ENCODE data around the gene IL12A.

IL12A gene

DNA sequence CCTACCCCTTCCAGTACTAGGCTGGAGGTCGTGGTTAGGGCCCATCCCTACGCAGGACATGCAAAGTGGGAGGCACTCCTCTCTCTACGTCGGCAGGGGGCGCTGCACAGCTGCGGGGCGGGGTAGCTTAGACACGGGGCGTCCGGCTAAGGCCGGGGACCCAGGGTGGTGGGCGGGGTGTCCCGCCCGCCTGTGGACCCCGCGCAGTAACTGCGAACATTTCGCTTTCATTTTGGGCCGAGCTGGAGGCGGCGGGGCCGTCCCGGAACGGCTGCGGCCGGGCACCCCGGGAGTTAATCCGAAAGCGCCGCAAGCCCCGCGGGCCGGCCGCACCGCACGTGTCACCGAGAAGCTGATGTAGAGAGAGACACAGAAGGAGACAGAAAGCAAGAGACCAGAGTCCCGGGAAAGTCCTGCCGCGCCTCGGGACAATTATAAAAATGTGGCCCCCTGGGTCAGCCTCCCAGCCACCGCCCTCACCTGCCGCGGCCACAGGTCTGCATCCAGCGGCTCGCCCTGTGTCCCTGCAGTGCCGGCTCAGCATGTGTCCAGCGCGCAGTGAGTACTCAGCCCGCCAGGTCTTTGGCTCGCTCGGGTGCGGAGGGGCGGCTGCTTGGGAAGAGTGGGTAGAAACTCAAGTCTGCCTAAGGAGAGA lies at the start of gene IL12A:
TSS of gene IL12A (plus strand) at position 219 of the 655 bp plus-strand sequence.
- DNase-seq = peak; percentile 65 to 75

DNA sequence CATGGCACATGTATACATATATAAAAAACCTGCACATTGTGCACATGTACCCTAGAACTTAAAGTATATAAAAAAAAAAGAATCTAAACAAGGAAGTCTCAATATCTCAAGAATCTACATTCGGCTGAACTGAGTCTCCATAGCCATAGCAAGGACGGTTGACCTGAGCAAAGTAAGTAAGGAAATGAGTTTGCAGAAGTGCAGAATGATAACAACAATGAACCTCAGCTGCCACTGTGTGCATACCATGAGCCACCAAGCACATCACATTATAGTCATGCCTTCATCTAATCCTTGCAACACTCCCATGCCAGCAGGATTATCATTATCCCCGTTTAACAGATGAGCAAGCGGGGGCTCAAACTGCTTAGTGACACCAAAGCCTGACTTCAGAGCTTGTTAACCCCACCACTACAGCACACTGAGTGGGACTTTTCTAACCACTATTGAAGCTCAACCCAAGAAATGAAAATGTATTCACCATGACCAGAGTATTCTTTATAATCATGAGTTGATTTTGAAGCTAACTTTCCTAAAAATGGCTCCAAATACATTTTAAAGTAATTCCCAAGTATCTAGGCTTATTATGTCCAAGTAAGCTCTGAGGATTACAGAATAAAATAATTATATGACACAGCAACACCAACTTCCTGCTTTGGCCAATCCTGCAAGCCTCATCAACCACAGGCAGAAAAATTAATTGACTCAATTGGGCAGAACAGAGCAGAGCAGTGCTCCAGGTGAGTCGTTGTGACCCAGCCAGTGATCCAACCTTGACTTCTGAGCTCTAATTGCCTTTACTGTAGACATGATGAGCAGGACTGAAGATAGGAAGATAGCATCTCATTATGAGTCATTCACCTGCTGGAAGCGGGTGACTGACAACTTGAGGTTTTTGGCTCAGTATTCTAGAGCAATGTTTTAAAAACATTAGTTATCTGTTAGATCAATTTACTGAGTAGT lies 47.3 kb upstream of the IL12A start:
- no peak for DNase-seq

DNA sequence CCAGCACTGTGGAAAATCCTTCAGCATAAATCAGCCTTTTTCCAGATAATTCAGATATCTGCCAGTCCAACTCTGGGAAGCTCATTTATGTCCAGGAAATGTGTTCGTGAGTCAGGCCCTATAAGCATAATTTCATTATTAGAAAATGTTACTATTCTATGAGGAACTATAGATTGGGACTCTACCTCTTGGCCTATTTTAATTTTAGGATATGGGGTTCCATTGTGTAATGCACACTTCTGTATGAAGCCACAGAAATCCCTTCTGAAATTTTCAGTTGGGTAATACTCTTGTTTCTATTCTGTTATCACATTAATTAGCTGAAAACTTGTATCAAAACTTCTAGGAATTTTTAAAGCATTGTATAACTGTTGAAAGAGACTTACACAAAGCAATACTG lies 43.9 kb upstream of the IL12A start:
- no peak for DNase-seq

DNA sequence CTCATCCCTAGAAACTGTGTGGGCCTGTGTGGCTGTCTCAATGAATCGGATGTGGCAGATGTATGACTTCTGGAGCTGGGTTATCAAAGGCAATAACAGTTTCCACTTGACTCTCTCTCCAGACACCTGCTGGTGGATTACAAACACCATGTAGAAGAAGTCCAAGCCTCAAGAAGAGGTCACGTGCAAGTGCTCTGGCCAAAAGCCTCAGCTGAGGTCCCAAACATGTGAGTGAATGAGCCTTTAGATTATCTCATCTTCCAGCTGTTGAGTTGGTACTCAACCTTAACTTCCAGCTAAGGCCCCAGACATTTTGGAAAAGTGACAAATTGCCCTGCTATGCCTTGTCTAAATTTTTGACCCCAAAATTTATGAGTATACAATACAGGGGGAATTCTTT lies 42.7 kb upstream of the IL12A start:
- no peak for DNase-seq

DNA sequence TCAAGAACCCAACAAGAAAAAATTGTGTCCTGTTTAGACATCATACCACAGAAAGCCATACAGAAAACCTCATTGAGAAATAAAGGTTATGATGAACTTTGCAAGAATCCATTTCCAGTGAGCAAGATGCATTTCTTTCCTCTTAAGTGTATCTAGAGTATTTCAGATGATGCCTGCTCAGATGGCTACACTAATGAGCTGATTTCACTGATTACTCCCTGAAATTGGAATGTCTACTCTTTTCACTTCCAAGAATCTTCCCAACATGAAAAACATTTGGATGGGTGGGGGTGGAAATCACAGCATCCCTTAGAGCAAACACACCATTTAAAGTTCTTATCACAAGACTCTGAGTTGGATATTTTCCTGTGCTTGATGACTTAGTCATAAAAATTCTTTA lies 41.4 kb upstream of the IL12A start:
- DNase-seq = no peak

DNA sequence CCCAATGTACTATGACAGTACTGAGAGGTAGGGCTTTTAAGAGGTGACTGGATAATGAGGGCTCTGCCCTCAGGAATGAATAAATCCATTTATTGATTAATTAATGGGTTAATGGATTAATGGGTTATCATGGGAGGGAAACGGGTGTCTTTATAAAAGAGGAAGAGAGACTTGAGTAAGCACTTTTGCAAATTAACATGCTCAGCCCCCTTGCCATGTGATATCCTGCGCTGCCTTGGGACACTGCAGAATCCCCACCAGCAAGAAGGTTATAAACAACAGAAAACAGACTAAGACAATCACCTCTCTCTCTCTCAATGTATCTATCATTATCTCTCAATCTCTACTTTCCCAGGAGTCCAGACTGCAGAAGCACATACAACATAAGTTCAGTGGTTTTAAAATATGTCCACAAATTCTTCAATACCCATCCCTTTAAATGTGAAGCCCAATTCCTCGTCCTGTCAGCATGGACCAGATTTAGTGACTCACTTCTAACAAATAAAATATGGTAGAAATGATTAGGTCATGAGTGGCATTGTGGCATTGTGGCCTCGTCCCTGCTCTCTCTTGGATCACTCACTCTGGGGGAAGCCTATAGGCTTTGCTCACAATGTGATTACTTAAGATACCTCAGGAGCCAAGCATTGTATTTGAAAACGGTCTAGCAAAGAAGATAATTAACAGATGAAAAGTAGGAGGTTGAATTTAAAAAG lies 40.0 kb upstream of the IL12A start:
- DNase-seq = no peak

DNA sequence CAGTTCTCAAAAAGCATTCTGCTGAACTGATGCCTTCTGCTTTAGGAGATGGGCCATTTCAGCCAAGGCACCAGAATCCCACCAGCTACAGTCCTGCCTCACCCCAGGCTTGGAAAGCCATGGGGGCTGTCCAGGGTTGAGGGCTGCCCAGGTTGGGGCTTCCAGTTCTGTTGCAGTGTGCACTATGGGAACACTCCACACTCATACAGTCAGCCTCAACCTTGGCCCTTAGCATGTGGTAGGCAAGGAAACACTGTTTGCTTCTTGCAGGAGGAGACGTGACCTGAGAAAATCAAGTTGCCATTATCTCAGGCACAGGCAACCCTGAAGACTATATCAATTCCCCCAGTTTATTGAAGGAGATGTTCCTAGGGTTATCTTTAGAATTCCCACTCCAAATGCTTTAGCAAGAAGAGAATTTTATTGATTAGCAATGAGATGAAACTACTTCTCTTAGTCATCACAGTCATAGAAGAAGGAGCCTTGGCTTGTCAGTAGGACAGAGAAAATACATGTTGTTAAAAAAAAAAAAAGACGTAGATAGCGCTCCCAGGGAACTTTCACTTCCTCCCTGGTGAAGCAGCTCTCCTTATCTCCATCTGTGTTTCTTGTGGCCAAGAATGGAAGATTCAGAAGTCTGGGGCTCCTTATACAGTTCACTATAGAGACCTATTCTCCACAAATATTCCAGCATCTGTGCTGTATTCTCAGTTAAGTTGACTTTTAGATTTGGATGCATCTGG lies 38.3 kb upstream of the IL12A start:
- DNase-seq = no peak

DNA sequence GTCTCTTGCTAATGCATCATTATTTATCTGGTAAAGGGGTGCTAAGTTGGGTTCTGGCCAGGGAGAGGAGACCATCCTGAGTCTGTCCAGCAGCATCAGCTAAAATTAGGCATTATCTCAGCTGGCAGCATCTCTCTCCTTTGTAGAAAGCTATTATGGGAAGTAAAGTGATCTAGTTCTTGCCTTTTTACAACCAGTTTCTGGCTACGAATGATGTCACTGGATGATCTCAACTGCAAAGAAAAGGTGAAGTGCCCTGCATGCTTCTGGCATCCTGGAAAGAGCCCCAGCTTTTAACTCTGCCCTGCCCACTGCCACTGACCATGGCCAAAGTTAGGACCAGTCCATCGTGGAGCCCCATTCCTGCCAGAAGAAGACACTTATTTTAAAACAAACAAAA lies 37.1 kb upstream of the IL12A start:
- DNase-seq = no peak

DNA sequence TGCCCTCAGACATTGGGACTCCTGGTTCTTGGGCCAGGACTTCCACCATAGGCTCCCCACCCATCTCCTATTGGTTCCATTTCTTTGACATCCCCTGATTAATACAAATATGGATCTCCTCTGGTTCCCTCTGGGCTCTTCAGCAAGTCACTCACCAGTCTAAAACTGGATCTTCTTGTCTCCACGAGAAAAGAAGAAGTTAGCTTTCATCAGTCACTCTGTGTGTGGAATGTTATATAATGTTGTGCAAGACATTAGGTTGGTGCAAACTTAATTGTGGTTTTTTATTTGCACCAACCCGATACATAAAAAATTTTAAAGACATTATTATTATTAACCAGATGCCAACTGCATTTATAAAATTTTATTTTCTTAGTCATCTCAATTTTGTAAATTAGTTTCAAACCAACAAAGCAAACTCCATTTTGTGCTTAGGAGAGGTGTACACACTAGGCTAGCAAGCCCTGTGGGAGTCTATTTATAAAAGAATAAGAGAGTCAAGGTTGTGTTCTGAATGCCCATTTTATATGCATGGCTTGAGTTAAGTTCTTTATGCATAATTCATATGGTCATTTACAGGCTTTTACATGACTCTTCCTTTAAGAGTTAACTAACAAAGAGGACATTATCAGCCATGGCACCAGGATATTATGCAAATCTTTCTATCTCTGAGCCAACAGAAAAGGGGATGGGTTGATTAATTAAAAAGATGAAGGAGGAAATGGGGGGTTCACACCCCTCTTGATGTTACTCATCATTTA lies 35.1 kb upstream of the IL12A start:
- peak; percentile 13 to 16 for DNase-seq

DNA sequence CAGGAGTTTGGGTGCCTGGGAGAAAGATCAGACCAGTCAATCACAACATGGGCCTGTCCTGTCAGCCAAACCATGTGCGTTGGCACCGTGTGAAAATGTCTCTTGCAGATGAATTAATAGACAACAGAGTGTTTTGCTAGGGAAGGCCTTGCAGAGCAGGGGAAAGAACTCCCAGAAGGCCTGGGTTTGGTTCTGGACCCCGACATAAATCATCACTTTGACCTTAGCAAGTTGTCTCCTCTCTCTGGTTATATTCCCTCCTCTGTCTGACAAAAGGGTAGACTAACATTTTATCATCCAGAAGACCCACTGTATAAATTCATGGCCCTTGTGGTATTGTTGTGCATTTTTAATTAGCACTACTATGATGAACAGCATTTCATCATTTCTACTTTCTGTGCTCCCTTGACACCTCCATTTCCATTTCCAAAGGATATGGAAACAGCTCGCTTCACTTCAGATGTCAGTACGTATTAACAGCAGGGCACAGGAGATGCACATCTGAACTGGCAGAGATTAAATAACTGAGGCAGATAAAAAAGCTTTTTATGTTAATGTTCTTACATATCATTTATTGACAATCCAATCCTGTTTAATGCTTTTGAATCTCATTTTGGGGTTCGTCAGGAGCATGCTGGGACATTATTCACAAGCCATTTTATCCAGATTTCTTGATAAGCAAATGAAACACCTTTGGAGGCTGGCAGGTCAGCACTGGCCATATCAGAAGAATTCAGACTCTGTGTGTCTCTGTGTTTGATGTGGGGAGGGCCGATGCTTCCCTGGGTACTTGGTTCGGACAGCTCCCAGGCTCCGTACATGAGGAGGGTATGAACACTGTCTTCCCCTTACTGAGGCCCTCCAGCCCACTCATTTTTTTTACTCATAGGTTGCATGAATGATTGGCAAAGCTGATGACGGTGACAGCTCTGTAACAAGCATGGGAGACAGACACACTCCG lies 28.2 kb upstream of the IL12A start:
- DNase-seq = no peak

DNA sequence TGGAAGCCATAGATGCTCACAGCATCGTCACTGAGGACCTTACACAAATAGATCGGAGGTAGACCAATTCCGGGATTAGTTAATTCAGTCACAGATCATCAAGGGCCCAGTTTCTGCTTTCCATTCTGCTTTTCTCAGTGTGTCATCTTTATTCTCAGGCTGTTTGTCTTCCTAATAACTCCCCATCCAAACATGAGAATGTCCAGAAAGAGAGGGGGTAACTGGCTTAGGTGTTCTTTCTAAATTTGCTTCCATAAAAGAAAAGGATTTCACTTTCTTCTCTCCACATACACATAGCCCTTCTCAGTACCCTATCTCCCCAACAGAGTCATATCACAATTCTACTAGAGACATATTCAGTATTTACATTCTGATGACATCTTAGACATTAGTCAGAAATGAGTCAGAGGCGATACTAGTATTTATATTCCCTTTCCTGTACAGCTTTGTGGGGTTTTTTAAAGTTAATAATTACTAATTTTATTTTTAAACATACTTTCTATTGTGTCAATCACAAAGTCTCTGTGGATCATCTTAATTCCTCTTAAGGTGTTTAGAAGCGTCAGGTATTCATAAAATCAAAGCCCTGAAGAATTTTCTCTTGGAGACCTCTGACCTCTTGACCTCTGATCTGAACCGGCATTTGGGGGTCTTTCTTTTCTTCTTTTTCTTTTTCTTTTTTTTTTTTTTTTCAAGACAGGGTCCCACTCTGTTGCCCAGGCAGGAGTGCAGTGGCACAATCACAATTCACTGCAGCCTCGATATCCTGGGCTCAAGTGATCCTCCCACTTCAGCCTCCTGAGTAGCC lies 24.3 kb upstream of the IL12A start:
- no peak for DNase-seq

DNA sequence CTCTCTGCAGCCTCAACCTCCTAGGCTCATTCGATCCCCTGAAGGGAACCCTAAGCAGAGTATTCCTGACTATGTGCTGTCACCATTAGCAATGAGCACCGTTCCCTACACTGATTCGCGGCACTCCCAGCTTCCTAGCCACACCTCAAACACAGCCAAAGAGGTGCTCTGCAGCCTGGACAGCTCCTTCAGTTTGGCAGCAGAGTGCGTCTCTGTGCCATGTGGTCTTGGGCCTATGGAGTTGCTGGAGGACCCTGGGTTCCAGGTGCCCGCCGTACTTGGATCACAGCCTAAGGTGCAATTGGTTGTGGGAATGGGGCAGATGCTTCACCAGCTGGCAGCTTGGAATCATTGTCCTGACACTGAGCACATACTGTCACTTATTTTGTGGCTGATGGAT lies 17.3 kb upstream of the IL12A start:
- no peak for DNase-seq

DNA sequence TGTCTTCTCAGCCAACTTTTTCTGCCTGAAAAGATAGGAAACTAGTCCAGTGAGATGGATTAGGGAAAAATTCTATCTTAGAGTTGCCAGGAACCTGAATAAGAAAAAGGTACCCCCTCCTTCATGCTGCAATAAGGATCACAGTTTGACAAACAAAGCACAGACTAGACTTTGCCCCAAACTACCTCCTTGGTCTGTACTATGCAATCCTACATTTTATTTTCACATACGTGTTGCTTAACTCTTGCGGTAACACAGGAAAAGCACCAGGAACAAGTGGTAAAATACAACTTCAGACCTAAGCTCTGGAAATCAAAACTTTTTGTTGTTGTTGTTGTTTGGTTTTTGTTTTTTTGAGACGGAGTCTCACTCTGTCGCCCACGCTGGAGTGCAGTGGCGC lies 11.3 kb upstream of the IL12A start:
- no peak for DNase-seq

DNA sequence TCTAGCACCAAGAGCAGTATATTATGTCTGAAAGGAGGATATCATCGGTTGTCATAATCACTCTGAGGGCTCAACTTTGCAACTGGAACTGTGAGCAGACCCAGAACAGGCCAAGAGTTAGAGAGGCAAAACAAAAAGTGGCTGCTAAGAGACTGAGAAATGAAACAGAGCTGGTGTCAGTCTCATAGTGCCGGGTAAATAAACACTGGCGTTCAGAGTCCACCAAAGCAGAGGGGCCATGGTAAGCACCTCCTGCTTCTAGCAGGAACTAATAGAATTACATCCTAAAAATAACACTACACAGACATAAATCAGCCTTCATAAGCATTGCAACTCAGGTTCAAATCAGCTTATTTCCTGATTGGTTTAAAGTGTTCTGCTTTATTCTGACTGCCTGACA lies 10.3 kb upstream of the IL12A start:
- no peak for DNase-seq

DNA sequence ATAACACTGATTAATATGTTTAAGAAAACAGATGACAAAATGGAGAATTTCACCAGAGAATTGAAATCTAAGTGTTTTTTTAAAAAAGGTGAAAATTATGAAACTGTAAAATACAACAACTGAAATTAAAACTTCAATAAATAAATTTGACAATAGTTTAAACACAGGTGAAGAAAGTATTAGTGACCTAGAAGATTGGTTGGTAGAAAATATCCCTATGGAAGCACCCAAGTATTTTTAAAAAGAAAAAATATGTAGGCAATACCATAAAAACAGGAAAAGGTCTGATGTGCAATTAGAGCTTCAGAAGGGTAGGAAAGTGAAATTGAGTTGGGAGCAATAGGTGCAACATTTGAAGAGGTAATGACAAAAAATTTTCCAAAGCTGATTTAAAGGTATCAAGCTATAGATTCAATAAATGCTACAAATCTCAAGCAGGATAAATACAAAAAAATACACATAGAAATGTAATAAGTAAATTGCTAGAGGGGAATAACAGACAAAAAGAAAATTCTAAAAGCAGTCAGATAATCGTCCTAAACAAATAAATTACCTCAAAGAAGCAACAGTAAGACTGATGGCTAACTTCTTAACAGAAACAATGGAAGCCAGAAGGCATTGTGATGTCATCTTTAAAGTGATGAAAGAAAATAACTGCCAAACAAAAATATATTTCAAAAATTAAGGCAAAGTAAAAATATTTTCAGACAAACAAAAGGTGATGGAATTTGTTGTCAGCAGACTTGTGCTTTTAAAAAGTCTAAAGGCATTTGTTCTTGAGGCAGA lies 9.5 kb upstream of the IL12A start:
- DNase-seq = no peak

DNA sequence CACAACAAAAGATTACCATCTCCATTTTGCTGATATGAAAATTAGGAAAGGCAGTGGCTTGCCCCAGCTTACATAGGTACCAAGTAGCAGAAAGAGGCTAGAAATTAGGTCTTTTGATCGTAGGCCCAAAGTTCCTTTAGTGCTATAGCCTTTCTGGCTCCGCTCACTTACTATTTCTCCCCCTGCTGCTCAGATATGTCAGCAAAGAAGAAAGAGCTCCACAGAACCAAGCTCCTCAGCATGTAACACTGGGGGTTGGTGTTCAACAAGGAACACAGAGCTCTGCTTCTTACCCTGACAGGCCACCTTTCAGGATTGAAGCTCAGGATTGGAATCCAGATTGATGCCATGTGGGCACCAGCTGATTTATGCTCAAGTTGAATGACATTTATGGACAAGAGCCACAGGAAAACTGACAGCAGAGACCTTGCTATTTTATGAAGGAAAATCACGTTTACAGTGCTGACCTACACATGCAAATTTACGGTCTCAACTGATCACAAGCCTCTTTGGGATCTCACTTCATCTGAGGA lies 6.1 kb upstream of the IL12A start:
- DNase-seq = no peak

DNA sequence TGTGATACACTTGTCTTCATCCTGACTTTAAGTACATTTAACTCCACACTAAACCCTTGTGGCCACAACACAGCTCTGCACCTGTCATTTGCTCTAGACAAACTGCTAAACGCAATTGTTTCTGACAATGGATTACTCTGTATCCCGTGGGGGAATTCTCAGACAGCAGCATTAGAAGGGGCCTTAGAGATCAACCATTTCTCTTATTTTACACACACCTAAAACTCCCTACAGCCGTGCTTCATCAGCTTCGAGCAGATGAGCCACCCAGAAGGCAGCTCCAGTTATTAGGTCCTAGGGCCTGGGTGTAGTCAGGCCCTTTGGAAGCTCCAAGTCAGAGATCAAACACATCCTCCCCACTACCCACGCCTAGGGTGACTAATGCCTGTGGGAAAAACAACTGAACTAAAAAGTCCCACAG lies 1.3 kb upstream of the IL12A start:
- peak; percentile 15 to 31 for DNase-seq

DNA sequence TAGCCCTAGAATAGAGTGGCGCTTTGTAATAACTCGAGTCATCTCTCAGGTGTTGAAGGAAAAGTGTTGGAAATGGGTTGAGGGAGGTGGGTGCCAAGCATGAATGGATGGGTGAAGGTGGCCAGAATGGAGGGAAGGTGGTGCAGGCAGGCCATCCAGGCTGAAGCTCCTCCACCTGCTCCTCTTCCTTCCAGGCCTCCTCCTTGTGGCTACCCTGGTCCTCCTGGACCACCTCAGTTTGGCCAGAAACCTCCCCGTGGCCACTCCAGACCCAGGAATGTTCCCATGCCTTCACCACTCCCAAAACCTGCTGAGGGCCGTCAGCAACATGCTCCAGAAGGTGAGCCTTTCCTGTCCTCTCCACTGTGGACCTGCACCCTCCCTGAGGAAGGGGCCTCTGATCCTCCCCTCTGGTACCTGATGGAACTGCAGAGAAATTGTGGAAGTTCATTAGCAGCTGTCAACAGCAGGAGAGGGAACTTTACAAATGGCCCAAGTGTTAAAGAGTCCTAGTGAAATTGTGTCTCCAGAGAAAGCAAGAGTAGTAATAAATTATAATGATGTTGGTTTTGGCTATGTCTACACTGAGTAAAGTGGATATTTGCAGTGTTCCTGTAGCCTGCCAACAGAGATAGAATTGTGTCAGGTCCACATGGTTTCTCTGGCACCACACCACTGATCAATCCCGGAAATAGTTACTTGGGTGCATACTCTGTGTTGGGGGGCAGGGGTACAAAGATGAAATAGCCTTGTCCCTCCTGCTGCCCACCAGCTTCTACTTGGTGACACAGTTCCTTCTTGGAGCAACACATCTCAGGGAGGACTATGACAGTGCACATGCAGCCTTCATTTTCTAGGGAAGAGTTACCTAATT lies 1.6 kb downstream of the IL12A start:
- DNase-seq = peak; percentile 8 to 16
